HG02571 (cell line): ENCODE data around the gene NPBWR2.

Experiments used
- ATAC-seq: cut with Tn5 transposase; IDR thresholded peaks from one replicate; pipeline ENCODE4 v1.9.1; 2021; ENCODE audit warnings: mild to moderate bottlenecking, moderate library complexity; ENCODE audit not compliant: unreplicated experiment

Gene NPBWR2

GRCh38 chr20:64105846-64106434 lies 1.4 kb downstream of the NPBWR2 start:
- no peak for ATAC-seq

GRCh38 chr20:64104667-64105451 lies 2.5 kb downstream of the NPBWR2 start:
- no peak for ATAC-seq

- no peak for ATAC-seq
These were observed 3.3 kb downstream of the NPBWR2 start for GRCh38 chr20:64103871-64104666.

- ATAC-seq = no peak
These were observed 4.6 kb downstream of the NPBWR2 start for GRCh38 chr20:64102647-64103354.

- ATAC-seq = no peak
These were observed 5.4 kb downstream of the NPBWR2 start for GRCh38 chr20:64101731-64102621.

GRCh38 chr20:64100946-64101688 lies 6.2 kb downstream of the NPBWR2 start:
- no peak for ATAC-seq

- ATAC-seq = no peak
These were observed 6.8 kb downstream of the NPBWR2 start for GRCh38 chr20:64100566-64100888.

GRCh38 chr20:64099880-64100565 lies 7.3 kb downstream of the NPBWR2 start:
- no peak for ATAC-seq

- ATAC-seq = no peak
These were observed 8.1 kb downstream of the NPBWR2 start for GRCh38 chr20:64099086-64099786.

- ATAC-seq = no peak
These were observed 8.8 kb downstream of the NPBWR2 start for GRCh38 chr20:64098471-64099013.

GRCh38 chr20:64096535-64096934 lies 10.8 kb downstream of the NPBWR2 start:
- ATAC-seq = no peak

- ATAC-seq = no peak
These were observed 11.4 kb downstream of the NPBWR2 start for GRCh38 chr20:64095927-64096326.

GRCh38 chr20:64095455-64095854 lies 11.9 kb downstream of the NPBWR2 start:
- no peak for ATAC-seq

GRCh38 chr20:64093013-64093503 lies 14.3 kb downstream of the NPBWR2 start:
- ATAC-seq = no peak

- ATAC-seq = no peak
These were observed 14.9 kb downstream of the NPBWR2 start for GRCh38 chr20:64092258-64093012.

- no peak for ATAC-seq
These were observed 15.6 kb downstream of the NPBWR2 start for GRCh38 chr20:64091770-64092169.

- ATAC-seq = no peak
These were observed 16.0 kb downstream of the NPBWR2 start for GRCh38 chr20:64091340-64091739.
